Endothelial cell of umbilical vein (primary cell): ENCODE measurements around the gene DPF3. TPM values are rescaled to one million over a fixed set of nuclear protein-coding genes. Genes with fewer than 3 reads are reported as not detected.

ENCODE experiments used
- BruUV-seq: library from RNA; stranded (reverse); fragments of 400-500 nt; replicated peaks from 2 replicates; lab custom pipeline; 2021; lab: Mats Ljungman, UMichigan
- CTCF ChIA-PET: fragments of 300-600, 350-600 bp; sonication (Branson Sonifier 250); formaldehyde crosslinking; loops from one replicate; lab custom pipeline; 2021; ENCODE audit warnings: antibody characterized with exemption, inconsistent platforms; lab: Charles Lee
- POLR2A ChIA-PET: fragments of 300-600, 350-600 bp; sonication (Branson Sonifier 250); formaldehyde crosslinking; loops from one replicate; lab custom pipeline; 2021; ENCODE audit warnings: antibody characterized with exemption, inconsistent platforms; lab: Charles Lee
- DNase-seq: peaks from one replicate; pipeline ENCODE4 v3.0.0-alpha.2; 2011; ENCODE audit warnings: low read depth, low spot score
- FAIRE-seq: peaks from 2 replicates; lab custom pipeline; 2011; peaks lifted over from hg19 to GRCh38; lab: Jason Lieb, UNC
- H2AFZ ChIP-seq: 2 replicates; pipeline ENCODE4 v1.6.0; 2012; ENCODE audit warnings: low read depth, low read length, control low read depth, inconsistent platforms
- H3K27ac ChIP-seq: 2 replicates; pipeline ENCODE4 v1.5.1; 2011; ENCODE audit warnings: low read depth, mild to moderate bottlenecking, control low read depth, low read length, moderate library complexity; ENCODE audit not compliant: insufficient read depth
- H3K27me3 ChIP-seq, 2 experiments: 2 replicates each; pipeline versions ENCODE4 v1.6.0 to v1.6.1; 2011; ENCODE audit warnings: low read length in 2 of 2, mixed read lengths in 1 of 2; ENCODE audit not compliant: control insufficient read depth in 2 of 2, insufficient read depth in 2 of 2
- H3K36me3 ChIP-seq, 2 experiments: 2 replicates in 1 of 2; 3 replicates in 1 of 2; pipeline ENCODE4 v1.5.1; 2011; ENCODE audit warnings: low read length in 2 of 2, mild to moderate bottlenecking in 1 of 2, moderate library complexity in 1 of 2; ENCODE audit not compliant: control insufficient read depth in 2 of 2, insufficient read depth in 2 of 2; ENCODE audit errors: extremely low read depth in 1 of 2
- H3K4me1 ChIP-seq: 3 replicates; pipeline ENCODE4 v1.5.1; 2011; ENCODE audit warnings: mild to moderate bottlenecking, low read length; ENCODE audit not compliant: control insufficient read depth, insufficient read depth; ENCODE audit errors: extremely low read depth
- H3K4me2 ChIP-seq: 2 replicates; pipeline ENCODE4 v1.6.1; 2011; ENCODE audit warnings: low read length, control low read depth, mixed read lengths; ENCODE audit not compliant: insufficient read depth
- H3K4me3 ChIP-seq, 3 experiments: fragments of 200-600 bp in 1 of 3; sonication (generic), shearing (Covaris generic) in 1 of 3; replicated peaks in 1 of 3; 2 replicates each; pipeline ENCODE4 v1.5.1; 2011 to 2016; ENCODE audit warnings: control low read depth in 3 of 3, low read length in 3 of 3, mild to moderate bottlenecking in 2 of 3, inconsistent platforms in 1 of 3, low read depth in 1 of 3, moderate library complexity in 1 of 3; ENCODE audit not compliant: insufficient read depth in 1 of 3
- H3K79me2 ChIP-seq: 2 replicates; pipeline ENCODE4 v1.6.0; 2012; ENCODE audit warnings: low read length, inconsistent platforms; ENCODE audit not compliant: control insufficient read depth, insufficient read depth
- H3K9ac ChIP-seq: replicated peaks from 2 replicates; pipeline ENCODE3; 2011; ENCODE audit warnings: low read length, control low read depth; ENCODE audit not compliant: insufficient read depth; ENCODE audit errors: extremely low read depth
- H3K9me1 ChIP-seq: replicated peaks from 3 replicates; pipeline ENCODE4 v1.6.0; 2011; ENCODE audit warnings: mild to moderate bottlenecking, low read length; ENCODE audit not compliant: control insufficient read depth, insufficient read depth; ENCODE audit errors: extremely low read depth
- H3K9me3 ChIP-seq: replicated peaks from 2 replicates; pipeline ENCODE4 v1.5.1; 2012; ENCODE audit warnings: low read length, inconsistent platforms; ENCODE audit not compliant: control insufficient read depth, insufficient read depth
- H4K20me1 ChIP-seq: replicated peaks from 2 replicates; pipeline ENCODE3; 2011; ENCODE audit warnings: mild to moderate bottlenecking, low read length; ENCODE audit not compliant: control insufficient read depth, insufficient read depth; ENCODE audit errors: extremely low read depth
- EZH2 ChIP-seq: IDR thresholded peaks from 2 replicates; pipeline ENCODE4 v1.6.1; 2012; ENCODE audit warnings: borderline replicate concordance, low read depth, mild to moderate bottlenecking, moderate library complexity, low read length, inconsistent platforms; ENCODE audit not compliant: severe bottlenecking
- FOS ChIP-seq: IDR thresholded peaks from 2 replicates; pipeline ENCODE4 v1.6.1; 2011; ENCODE audit warnings: mild to moderate bottlenecking, low read length, moderate library complexity, borderline replicate concordance; ENCODE audit not compliant: insufficient read depth
- GATA2 ChIP-seq: IDR thresholded peaks from 2 replicates; pipeline ENCODE4 v1.7.0; 2011; ENCODE audit warnings: low read depth, mild to moderate bottlenecking, moderate library complexity, mixed read lengths, low read length; ENCODE audit not compliant: insufficient read length, insufficient read depth
- JUN ChIP-seq: IDR thresholded peaks from 2 replicates; pipeline ENCODE4 v1.6.1; 2011; ENCODE audit warnings: borderline replicate concordance, low read depth; ENCODE audit not compliant: insufficient read length, insufficient read depth
- MAX ChIP-seq: IDR thresholded peaks from 2 replicates; pipeline ENCODE4 v1.6.1; 2011; ENCODE audit not compliant: insufficient read depth, insufficient read length
- MYC ChIP-seq: IDR thresholded peaks from one replicate; pipeline ENCODE4 v1.6.1; 2011; ENCODE audit warnings: mild to moderate bottlenecking, low read depth, low read length
- POLR2A ChIP-seq: IDR thresholded peaks from 2 replicates; pipeline ENCODE4 v1.6.1; 2012; ENCODE audit warnings: low read depth, mild to moderate bottlenecking, control low read depth, low read length
- POLR2AphosphoS5 ChIP-seq: IDR thresholded peaks from 2 replicates; pipeline ENCODE4 v1.6.1; 2012; ENCODE audit warnings: low read depth, mild to moderate bottlenecking, control low read depth, low read length, moderate library complexity; ENCODE audit not compliant: insufficient read depth
- dilution Hi-C: fragments of 300-500 bp; cut with MboI; formaldehyde crosslinking; loops from one replicate; pipeline ENCODE4 v1.15.0; 2019; ENCODE audit warnings: low sequenced_read_pairs; ENCODE audit not compliant: extremely low pct_ligation_motif_present
- intact Hi-C: fragments of 100-400 bp; cut with micrococcal nuclease; formaldehyde crosslinking; loops from one replicate; pipeline ENCODE4 v1.10.0; 2022
- polyA plus RNA-seq, 4 experiments: library from polyadenylated mRNA; depleted of rRNA in 3 of 4; stranded (reverse) in 3 of 4; unstranded in 1 of 4; fragments of >200 nt; gene quantifications; 2 replicates each; pipeline versions ENCODE4 v1.2.1 to v1.2.3, GENCODE V29; 2011 to 2012; ENCODE audit warnings: missing spikeins in 1 of 4
- total RNA-seq: library from RNA; stranded (reverse); gene quantifications from 2 replicates; pipeline ENCODE4 v1.2.3, GENCODE V29; 2021
- TF ChIP-seq, protein P1 (sequence below), 2 donors: IDR thresholded peaks; 1 replicate in 1 of 2; 2 replicates in 1 of 2; pipeline ENCODE4 v1.5.1; 2011; ENCODE audit warnings: low read length in 2 of 2, mild to moderate bottlenecking in 2 of 2, moderate library complexity in 2 of 2, control low read depth in 1 of 2, inconsistent platforms in 1 of 2, low read depth in 1 of 2; ENCODE audit not compliant: insufficient read depth in 1 of 2; ENCODE audit errors: extremely low read depth in 1 of 2

Gene DPF3
- total and polyA plus RNA-seq, 2 donors (not counting 3 experiments of a cell fraction or from before 2014, with no cell fraction given) = 2.4 to 3.5 TPM

DNA sequence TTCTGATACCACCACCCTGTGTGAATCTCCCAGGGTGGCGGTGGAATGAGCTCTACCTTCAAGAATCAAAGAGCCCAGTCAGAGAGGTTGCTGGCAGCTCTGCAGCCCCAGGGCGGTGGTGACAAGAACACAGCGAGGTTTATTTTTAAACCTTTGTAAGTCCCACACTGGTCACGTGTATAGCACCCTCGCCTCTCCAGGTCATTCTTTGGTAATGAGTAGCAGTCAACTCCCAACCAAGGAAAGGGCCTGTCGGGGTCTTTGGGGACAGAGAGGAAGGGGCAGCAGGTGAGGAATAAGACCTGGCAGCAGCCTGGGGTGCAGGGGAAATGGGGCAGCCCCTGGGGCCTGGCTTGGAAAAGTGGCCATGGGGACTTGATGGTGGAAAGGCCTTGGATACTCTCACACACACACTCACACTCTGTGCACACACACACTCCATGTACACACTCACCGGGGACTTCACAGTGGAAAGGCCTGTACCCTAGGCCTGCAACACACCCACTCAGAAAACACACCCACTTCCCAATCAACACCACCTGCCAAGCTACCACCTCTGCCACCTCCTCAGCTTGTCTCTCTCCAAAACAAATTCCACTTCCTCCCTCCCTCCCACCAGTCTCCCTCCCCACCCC is 178.6 kb downstream of the DPF3 start:
- dilution Hi-C loops = no loop called here
- TF ChIP-seq POLR2AphosphoS5 = no peak
- TF ChIP-seq JUN = no peak
- no peak for TF ChIP-seq MAX
- no peak for TF ChIP-seq MYC
- no peak for TF ChIP-seq FOS
- TF ChIP-seq, protein P1, sequence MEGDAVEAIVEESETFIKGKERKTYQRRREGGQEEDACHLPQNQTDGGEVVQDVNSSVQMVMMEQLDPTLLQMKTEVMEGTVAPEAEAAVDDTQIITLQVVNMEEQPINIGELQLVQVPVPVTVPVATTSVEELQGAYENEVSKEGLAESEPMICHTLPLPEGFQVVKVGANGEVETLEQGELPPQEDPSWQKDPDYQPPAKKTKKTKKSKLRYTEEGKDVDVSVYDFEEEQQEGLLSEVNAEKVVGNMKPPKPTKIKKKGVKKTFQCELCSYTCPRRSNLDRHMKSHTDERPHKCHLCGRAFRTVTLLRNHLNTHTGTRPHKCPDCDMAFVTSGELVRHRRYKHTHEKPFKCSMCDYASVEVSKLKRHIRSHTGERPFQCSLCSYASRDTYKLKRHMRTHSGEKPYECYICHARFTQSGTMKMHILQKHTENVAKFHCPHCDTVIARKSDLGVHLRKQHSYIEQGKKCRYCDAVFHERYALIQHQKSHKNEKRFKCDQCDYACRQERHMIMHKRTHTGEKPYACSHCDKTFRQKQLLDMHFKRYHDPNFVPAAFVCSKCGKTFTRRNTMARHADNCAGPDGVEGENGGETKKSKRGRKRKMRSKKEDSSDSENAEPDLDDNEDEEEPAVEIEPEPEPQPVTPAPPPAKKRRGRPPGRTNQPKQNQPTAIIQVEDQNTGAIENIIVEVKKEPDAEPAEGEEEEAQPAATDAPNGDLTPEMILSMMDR (IDR thresholded peaks at IDR 0.05; ENCODE audit: extremely low read depth in 1 of 2, insufficient read depth in 1 of 2, low read depth in 1 of 2, low read length in 2 of 2) = no peak
- TF ChIP-seq POLR2A = no peak
- TF ChIP-seq EZH2 = no peak
- no peak for TF ChIP-seq GATA2
- FAIRE-seq = no peak
- no peaks in the 10 kb centered on the region for H4K20me1 ChIP-seq
- intact Hi-C loops = no loop called here
- no peaks in the 10 kb centered on the region for H3K27me3 ChIP-seq
- no TSS peak for BruUV-seq
- H2AFZ ChIP-seq = no peak overlapping the region
- no peaks in the 10 kb centered on the region for H3K36me3 ChIP-seq
- H3K79me2 ChIP-seq = no peaks in the 10 kb centered on the region
- H3K4me1 ChIP-seq = no peaks in the 10 kb centered on the region
- H3K9me3 ChIP-seq = no peaks in the 10 kb centered on the region
- H3K4me2 ChIP-seq = no peak overlapping the region
- no peak overlapping the region for H3K27ac ChIP-seq
- POLR2A ChIA-PET = no interaction called here
- DNase-seq = no peak
- no peak overlapping the region for H3K4me3 ChIP-seq
- no peaks in the 10 kb centered on the region for H3K9me1 ChIP-seq
- CTCF ChIA-PET = interaction anchor here (1.3 kb wide), 1 partner anchor 233 kb away, joined by 4 read pairs; no protein-coding TSS in a partner anchor
- no peak overlapping the region for H3K9ac ChIP-seq
